Measurements from ENCODE around the gene INPP5A.

Gene INPP5A

GRCh38 chr10:132544744-132545658 is 7.4 kb downstream of the INPP5A start:
- H3K27ac ChIP-seq = no peak overlapping the region
- H3K27me3 ChIP-seq (replicated peaks) = no peaks in the 10 kb centered on the region
- TF ChIP-seq, protein P1, sequence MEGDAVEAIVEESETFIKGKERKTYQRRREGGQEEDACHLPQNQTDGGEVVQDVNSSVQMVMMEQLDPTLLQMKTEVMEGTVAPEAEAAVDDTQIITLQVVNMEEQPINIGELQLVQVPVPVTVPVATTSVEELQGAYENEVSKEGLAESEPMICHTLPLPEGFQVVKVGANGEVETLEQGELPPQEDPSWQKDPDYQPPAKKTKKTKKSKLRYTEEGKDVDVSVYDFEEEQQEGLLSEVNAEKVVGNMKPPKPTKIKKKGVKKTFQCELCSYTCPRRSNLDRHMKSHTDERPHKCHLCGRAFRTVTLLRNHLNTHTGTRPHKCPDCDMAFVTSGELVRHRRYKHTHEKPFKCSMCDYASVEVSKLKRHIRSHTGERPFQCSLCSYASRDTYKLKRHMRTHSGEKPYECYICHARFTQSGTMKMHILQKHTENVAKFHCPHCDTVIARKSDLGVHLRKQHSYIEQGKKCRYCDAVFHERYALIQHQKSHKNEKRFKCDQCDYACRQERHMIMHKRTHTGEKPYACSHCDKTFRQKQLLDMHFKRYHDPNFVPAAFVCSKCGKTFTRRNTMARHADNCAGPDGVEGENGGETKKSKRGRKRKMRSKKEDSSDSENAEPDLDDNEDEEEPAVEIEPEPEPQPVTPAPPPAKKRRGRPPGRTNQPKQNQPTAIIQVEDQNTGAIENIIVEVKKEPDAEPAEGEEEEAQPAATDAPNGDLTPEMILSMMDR (IDR thresholded peaks at IDR 0.05; ENCODE audit: low read depth, low read length, missing control alignments) = no peak
- in situ Hi-C loops (cut with HindIII; ENCODE audit: low pct_ligation_motif_present, low sequenced_read_pairs) = no loop called here
- H3K4me3 ChIP-seq (ENCODE audit: low read depth, low read length) = no peak overlapping the region
- DNase-seq = no peak
- H3K36me3 ChIP-seq (replicated peaks) = no peaks in the 10 kb centered on the region

DNA sequence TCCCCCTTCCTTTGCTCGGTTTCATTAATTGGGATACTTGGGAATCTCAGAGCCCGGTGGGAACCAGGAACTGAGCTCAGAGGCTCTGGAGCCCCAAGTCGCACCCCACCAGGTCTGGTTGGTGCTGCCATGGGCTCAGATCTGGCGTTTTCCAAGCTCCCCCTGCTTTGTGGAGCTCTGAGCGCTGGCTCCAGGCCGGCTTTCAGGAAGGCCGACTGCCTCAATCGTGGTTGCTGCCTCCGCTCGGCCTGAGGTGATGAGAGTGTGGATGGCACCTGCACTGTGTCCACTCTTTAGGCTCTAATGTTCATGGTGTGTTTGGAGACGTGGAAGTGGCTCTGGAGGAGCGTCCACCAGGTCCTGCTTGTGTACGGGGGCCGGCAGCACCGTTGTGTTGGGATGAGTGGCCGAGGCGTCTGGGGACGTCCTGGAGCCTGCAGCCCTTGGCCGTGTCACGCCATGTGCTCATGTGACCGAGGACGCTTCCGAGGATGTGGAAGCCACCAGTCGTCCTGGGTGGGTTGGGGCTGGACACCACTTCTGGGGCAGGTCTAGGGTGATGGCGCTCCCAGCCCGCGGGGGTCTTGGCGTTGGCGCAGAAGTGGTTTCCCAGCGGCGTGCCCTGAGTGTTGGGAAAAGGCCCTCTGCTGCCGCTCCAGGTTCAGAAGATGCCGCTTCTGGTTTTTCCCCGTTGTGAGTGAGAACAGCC is 8.2 kb downstream of the INPP5A start:
- no peak for DNase-seq
- no peaks in the 10 kb centered on the region for H3K36me3 ChIP-seq (replicated peaks)
- in situ Hi-C loops (cut with HindIII; ENCODE audit: low pct_ligation_motif_present, low sequenced_read_pairs) = no loop called here
- no peak overlapping the region for H3K27ac ChIP-seq
- H3K4me3 ChIP-seq (ENCODE audit: low read depth, low read length) = no peak overlapping the region
- H3K27me3 ChIP-seq (replicated peaks) = no peaks in the 10 kb centered on the region
- TF ChIP-seq, protein P1 (IDR thresholded peaks at IDR 0.05; ENCODE audit: low read depth, low read length, missing control alignments) = no peak

- TF ChIP-seq, protein P1 (IDR thresholded peaks at IDR 0.05; ENCODE audit: low read depth, low read length, missing control alignments) = no peak
- DNase-seq = no peak
- Histone ChIP-seq H3K27me3 (replicated peaks) (no peaks in the 10 kb centered on the region), H3K36me3 (replicated peaks) (no peaks in the 10 kb centered on the region), H3K27ac (no peak overlapping the region), H3K4me3 (ENCODE audit: low read depth, low read length) (no peak overlapping the region)
- in situ Hi-C loops (cut with HindIII; ENCODE audit: low pct_ligation_motif_present, low sequenced_read_pairs) = no loop called here
Observed at GRCh38 chr10:132546567-132547420, 9.2 kb downstream of the INPP5A start.

GRCh38 chr10:132547421-132547861 is 9.9 kb downstream of the INPP5A start:
- Histone ChIP-seq H3K27me3 (replicated peaks) (no peaks in the 10 kb centered on the region), H3K36me3 (replicated peaks) (no peaks in the 10 kb centered on the region), H3K4me3 (ENCODE audit: low read depth, low read length) (no peak overlapping the region), H3K27ac (no peak overlapping the region)
- in situ Hi-C loops (cut with HindIII; ENCODE audit: low pct_ligation_motif_present, low sequenced_read_pairs) = no loop called here
- DNase-seq = no peak
- TF ChIP-seq, protein P1 (IDR thresholded peaks at IDR 0.05; ENCODE audit: low read depth, low read length, missing control alignments) = no peak

GRCh38 chr10:132548106-132548823 is 10.7 kb downstream of the INPP5A start:
- H3K36me3 ChIP-seq (replicated peaks) = no peaks in the 10 kb centered on the region
- H3K27me3 ChIP-seq (replicated peaks) = no peaks in the 10 kb centered on the region
- H3K27ac ChIP-seq = no peak overlapping the region
- no peak overlapping the region for H3K4me3 ChIP-seq (ENCODE audit: low read depth, low read length)
- in situ Hi-C loops (cut with HindIII; ENCODE audit: low pct_ligation_motif_present, low sequenced_read_pairs) = no loop called here
- no peak for DNase-seq
- TF ChIP-seq, protein P1 (IDR thresholded peaks at IDR 0.05; ENCODE audit: low read depth, low read length, missing control alignments) = no peak
